ENCODE data around the gene DUSP21. TPM values are rescaled to one million over a fixed set of nuclear protein-coding genes. Genes with fewer than 3 reads are reported as not detected.

The DUSP21 gene
- total and polyA plus RNA-seq, 10 of the 15 experiments (the other 5 are each of a cell fraction or from before 2014, with no cell fraction given): not detected

- H3K9ac ChIP-seq (ENCODE audit: control insufficient read depth, insufficient read depth, low read length): no peak overlapping the region
- TF ChIP-seq BCL3 (IDR thresholded peaks at IDR 0.05; ENCODE audit: borderline replicate concordance, insufficient read depth, low read depth, low read length, poor library complexity, severe bottlenecking) (peak; percentile 75), ATF3 (IDR thresholded peaks at IDR 0.05; ENCODE audit: borderline replicate concordance, extremely low read depth, low read depth, low read length) (no peak)
- FAIRE-seq (no peak), DNase-seq (ENCODE audit: low read depth, low spot score) (no peak), ATAC-seq (no peak)
- H3K4me2 ChIP-seq (ENCODE audit: control insufficient read depth, insufficient read depth): no peak overlapping the region
- H3K36me3 ChIP-seq (ENCODE audit: control insufficient read depth in 2 of 2, insufficient read depth in 2 of 2, low read length in 1 of 2): no peaks in the 10 kb centered on the region
- no peak overlapping the region for H2AFZ ChIP-seq (ENCODE audit: control insufficient read depth, low read depth, low read length)
- no peak overlapping the region for H3K27ac ChIP-seq (ENCODE audit: control insufficient read depth, insufficient read depth)
- ChIA-PET POLR2A (no interaction called here), RAD21 (ENCODE audit: unreplicated experiment) (no interaction called here), SMC1A (ENCODE audit: uncharacterized antibody, unreplicated experiment) (no interaction called here), CTCF (no interaction called here)
- H3K4me3 ChIP-seq: no peak overlapping the region
- H3K79me2 ChIP-seq (ENCODE audit: control insufficient read depth, insufficient read depth, low read length): no peaks in the 10 kb centered on the region
- in situ Hi-C loops (cut with MboI) (no loop called here), intact Hi-C loops (cut with micrococcal nuclease; ENCODE audit: unreplicated experiment) (no loop called here)
- no peaks in the 10 kb centered on the region for H3K4me1 ChIP-seq (ENCODE audit: control insufficient read depth, insufficient read depth, low read length)
- WGBS (ENCODE audit: insufficient coverage, insufficient replicate concordance, low lambda C conversion rate, missing lambda C conversion rate): 51% methylated on average over 4 of the region's 4 CpGs
- H3K9me3 ChIP-seq (replicated peaks; ENCODE audit: control insufficient read depth, insufficient read depth, low read length): no peaks in the 10 kb centered on the region
- no peaks in the 10 kb centered on the region for H4K20me1 ChIP-seq (ENCODE audit: control insufficient read depth, insufficient read depth)
- BruUV-seq (replicated peaks): no TSS peak
- no peaks in the 10 kb centered on the region for H3K27me3 ChIP-seq (replicated peaks in 1 of 2; ENCODE audit: control insufficient read depth in 2 of 2, insufficient read depth in 2 of 2, low read length in 1 of 2)
Observed at GRCh38 chrX:44828008-44828605, 15.7 kb upstream of the DUSP21 start.

- ChIA-PET POLR2A (no interaction called here), CTCF (no interaction called here)
- no peak for TF ChIP-seq PML (IDR thresholded peaks at IDR 0.05; ENCODE audit: low read length)
- no peak for TF ChIP-seq CHD2 (IDR thresholded peaks at IDR 0.05; ENCODE audit: borderline replicate concordance, low read depth, low read length)
- no peak for TF ChIP-seq ZNF592 (IDR thresholded peaks at IDR 0.05)
- no peak for TF ChIP-seq SKIL (IDR thresholded peaks at IDR 0.05; ENCODE audit: low read depth, poor library complexity, severe bottlenecking)
- TF ChIP-seq BMI1 (IDR thresholded peaks at IDR 0.05; ENCODE audit: borderline replicate concordance): no peak
- no peak for TF ChIP-seq MYB (IDR thresholded peaks at IDR 0.05; ENCODE audit: borderline replicate concordance, low read depth, low read length)
Observed at GRCh38 chrX:44829832-44830231, 14.0 kb upstream of the DUSP21 start.

More at GRCh38 chrX:44829832-44830231, 14.0 kb upstream of the DUSP21 start:
- ATAC-seq: no peak
- Histone ChIP-seq H3K9ac (ENCODE audit: control insufficient read depth, insufficient read depth, low read length) (no peak overlapping the region), H3K27ac (ENCODE audit: control insufficient read depth, insufficient read depth) (no peak overlapping the region), H3K4me3 (no peak overlapping the region), H3K4me1 (ENCODE audit: control insufficient read depth, insufficient read depth, low read length) (no peaks in the 10 kb centered on the region), H3K79me2 (ENCODE audit: control insufficient read depth, insufficient read depth, low read length) (no peaks in the 10 kb centered on the region), H3K36me3 (ENCODE audit: control insufficient read depth in 2 of 2, insufficient read depth in 2 of 2, low read length in 1 of 2) (no peaks in the 10 kb centered on the region), H3K4me2 (ENCODE audit: control insufficient read depth, insufficient read depth) (no peak overlapping the region), H2AFZ (ENCODE audit: control insufficient read depth, low read depth, low read length) (no peak overlapping the region), H4K20me1 (ENCODE audit: control insufficient read depth, insufficient read depth) (no peaks in the 10 kb centered on the region), H3K27me3 (replicated peaks in 1 of 2; ENCODE audit: control insufficient read depth in 2 of 2, insufficient read depth in 2 of 2, low read length in 1 of 2) (no peaks in the 10 kb centered on the region), H3K9me3 (replicated peaks; ENCODE audit: control insufficient read depth, insufficient read depth, low read length) (no peaks in the 10 kb centered on the region)
- no peak for DNase-seq (ENCODE audit: low read depth, low spot score)
- in situ Hi-C loops (cut with MboI): no loop called here
- intact Hi-C loops (cut with micrococcal nuclease; ENCODE audit: unreplicated experiment): no loop called here
- no TSS peak for BruUV-seq (replicated peaks)
- WGBS (ENCODE audit: insufficient coverage, insufficient replicate concordance, low lambda C conversion rate, missing lambda C conversion rate): 44% methylated on average over 2 of the region's 2 CpGs
- ChIA-PET RAD21 (ENCODE audit: unreplicated experiment) (no interaction called here), SMC1A (ENCODE audit: uncharacterized antibody, unreplicated experiment) (no interaction called here)
- no peak for FAIRE-seq
